ENCODE measurements around the gene ATIC. TPM values are rescaled to one million over a fixed set of nuclear protein-coding genes. Genes with fewer than 3 reads are reported as not detected.

ATIC gene
- total RNA-seq, 2 donors from 2014 or later: 60.1 to 61.7 TPM

DNA sequence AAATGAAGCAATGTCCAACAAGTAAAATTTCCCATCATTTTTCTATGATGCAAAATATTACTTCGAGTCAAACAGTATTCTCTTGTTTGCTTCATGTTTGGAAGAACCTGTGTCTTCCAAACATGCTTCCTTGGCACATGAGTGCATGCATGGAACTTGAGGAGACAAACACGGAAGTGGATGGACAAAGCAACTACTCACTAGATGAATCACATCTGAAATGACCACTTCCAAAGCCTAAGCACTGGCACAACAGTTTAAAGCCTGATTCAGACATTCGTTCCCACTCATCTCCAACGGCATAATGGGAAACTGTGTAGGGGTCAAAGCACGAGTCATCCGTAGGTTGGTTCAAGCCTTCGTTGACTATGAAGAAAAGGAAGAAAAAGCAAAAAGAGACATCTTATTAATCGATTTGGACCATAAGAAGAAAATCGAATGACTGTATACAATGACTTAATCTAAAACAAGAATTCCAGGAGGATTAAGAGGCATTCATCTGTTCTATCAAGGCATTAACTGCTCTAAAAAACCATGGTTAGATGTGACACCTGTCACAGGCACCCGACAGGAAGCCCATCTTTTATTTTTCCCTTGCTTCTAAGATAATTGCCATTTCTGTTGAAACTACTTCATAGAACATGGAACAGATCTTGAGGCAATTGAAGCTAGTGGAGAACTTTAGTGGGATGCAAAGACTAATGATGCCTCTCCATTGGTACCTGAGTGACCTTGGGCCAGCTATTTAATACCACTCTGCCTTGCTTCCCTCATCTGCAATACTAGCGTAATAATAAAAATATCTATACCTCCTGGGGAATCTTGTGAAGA lies 56.0 kb downstream of the ATIC start:
- Mint-ChIP-seq H3K27me3 (no peaks in the 10 kb centered on the region), H3K4me1 (no peaks in the 10 kb centered on the region), H3K4me3 (no peak overlapping the region), H3K27ac (no peak overlapping the region), H3K36me3 (ENCODE audit: low read depth) (peaks cover 10% of the 10 kb centered on the region)
- no peak for ATAC-seq
- H3K9me3 ChIP-seq (ENCODE audit: control insufficient read depth, low read length, poor library complexity, severe bottlenecking): no peaks in the 10 kb centered on the region
- no peak for DNase-seq

DNA sequence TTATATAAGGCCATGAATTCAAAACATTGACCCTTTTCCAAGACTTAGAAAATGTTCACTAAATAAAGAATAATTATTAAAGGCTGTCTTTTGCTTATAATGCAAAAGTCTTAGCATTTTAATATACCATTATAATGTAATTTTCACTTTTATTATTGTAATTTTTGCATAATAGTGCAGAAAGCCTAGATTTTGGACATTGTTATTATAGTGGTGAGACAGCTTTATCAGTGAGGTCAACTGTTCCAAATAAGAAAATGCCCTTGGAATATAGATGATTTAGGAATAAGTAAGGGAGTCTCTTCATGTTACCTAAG lies 56.6 kb downstream of the ATIC start:
- H3K4me1 Mint-ChIP-seq: no peaks in the 10 kb centered on the region
- no peak overlapping the region for H3K27ac Mint-ChIP-seq
- DNase-seq (no peak), ATAC-seq (no peak)
- peaks cover 7% of the 10 kb centered on the region for H3K36me3 Mint-ChIP-seq (ENCODE audit: low read depth)
- no peak overlapping the region for H3K4me3 Mint-ChIP-seq
- H3K9me3 ChIP-seq (ENCODE audit: control insufficient read depth, low read length, poor library complexity, severe bottlenecking): no peaks in the 10 kb centered on the region
- no peaks in the 10 kb centered on the region for H3K27me3 Mint-ChIP-seq

DNA sequence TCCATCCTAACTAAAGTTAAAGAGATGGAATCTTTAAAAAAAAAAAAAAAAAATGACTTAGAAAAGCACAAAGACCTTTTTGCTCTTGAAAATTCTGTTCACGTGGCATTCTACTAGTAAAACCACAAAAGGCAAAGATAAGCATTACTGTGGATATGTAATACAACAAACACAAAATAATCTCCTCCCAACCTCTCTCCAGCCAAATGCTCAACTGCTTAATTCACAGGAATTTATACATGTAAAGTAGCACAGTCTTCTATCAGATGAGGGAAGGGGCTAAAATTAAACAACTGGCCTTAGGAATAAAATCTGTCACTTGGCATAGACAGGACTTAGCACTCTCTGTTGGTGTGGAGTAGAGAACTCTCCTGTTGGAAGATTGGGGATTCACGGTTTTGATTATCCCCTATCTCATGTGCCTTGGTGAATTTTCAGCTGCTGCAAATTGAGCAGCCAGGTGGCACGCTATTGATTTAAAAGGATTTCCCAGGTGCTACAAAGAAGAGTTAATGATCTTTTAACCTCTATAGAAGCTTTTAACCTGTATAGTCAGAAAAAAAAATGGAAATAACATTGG lies 57.4 kb downstream of the ATIC start:
- Mint-ChIP-seq H3K4me1 (no peaks in the 10 kb centered on the region), H3K27me3 (no peaks in the 10 kb centered on the region), H3K36me3 (ENCODE audit: low read depth) (peaks cover 2% of the 10 kb centered on the region), H3K27ac (no peak overlapping the region), H3K4me3 (no peak overlapping the region)
- H3K9me3 ChIP-seq (ENCODE audit: control insufficient read depth, low read length, poor library complexity, severe bottlenecking): no peaks in the 10 kb centered on the region
- DNase-seq (no peak), ATAC-seq (no peak)

GRCh38 chr2:215370112-215370965 lies 58.5 kb downstream of the ATIC start:
- H3K4me3 Mint-ChIP-seq: no peak overlapping the region
- ATAC-seq (no peak), DNase-seq (no peak)
- no peaks in the 10 kb centered on the region for H3K4me1 Mint-ChIP-seq
- H3K27ac Mint-ChIP-seq: no peak overlapping the region
- peaks cover 2% of the 10 kb centered on the region for H3K36me3 Mint-ChIP-seq (ENCODE audit: low read depth)
- H3K9me3 ChIP-seq (ENCODE audit: control insufficient read depth, low read length, poor library complexity, severe bottlenecking): no peaks in the 10 kb centered on the region
- H3K27me3 Mint-ChIP-seq: no peaks in the 10 kb centered on the region

DNA sequence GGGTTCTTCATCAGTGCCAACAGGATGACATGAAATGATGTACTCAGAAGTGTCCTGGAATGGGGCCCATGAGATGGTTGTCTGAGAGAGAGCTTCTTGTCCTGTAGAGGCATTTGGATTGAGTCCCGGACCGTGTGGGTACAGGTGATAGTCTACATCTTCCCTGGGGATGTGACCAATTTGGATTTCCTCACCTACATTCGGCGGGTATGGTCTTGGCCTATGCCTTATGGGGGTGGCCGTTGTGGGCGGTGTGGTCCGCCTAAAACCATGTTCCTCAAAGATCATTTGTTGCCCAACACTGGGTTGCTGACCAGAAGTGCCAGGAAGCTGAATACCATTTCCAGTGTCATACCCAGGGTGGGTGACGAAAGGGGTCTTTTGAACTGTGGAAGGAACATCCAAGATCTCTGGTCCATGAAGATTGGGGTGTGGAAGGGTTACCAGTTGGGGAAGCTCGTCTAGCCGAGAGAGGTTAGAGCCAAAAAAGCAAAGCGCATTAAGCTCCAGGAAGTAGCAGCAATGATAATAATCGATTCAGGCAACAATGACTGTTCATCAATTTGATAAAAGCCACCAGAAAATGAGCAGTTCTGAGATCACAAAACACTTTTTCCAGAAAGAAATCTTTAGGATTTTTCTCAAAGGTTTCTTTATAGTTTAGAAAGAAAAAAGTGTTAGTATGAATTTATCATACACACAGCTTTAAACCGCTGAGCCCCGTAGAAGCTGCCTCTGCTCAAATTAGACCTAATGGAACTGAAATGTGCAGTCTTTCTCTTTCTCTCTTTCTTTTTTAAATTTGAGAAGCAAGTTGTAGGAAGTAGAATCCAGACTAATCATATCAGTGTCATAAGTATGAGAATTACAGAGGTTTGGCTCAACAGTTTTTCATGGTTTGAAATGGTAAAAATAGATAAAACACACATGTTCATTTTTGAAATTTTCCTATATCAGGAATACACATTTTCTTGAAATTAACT lies 60.3 kb downstream of the ATIC start:
- Mint-ChIP-seq H3K27me3 (no peaks in the 10 kb centered on the region), H3K27ac (no peak overlapping the region), H3K4me1 (no peaks in the 10 kb centered on the region), H3K4me3 (no peak overlapping the region), H3K36me3 (ENCODE audit: low read depth) (no peaks in the 10 kb centered on the region)
- ATAC-seq (no peak), DNase-seq (no peak)
- H3K9me3 ChIP-seq (ENCODE audit: control insufficient read depth, low read length, poor library complexity, severe bottlenecking): no peaks in the 10 kb centered on the region

DNA sequence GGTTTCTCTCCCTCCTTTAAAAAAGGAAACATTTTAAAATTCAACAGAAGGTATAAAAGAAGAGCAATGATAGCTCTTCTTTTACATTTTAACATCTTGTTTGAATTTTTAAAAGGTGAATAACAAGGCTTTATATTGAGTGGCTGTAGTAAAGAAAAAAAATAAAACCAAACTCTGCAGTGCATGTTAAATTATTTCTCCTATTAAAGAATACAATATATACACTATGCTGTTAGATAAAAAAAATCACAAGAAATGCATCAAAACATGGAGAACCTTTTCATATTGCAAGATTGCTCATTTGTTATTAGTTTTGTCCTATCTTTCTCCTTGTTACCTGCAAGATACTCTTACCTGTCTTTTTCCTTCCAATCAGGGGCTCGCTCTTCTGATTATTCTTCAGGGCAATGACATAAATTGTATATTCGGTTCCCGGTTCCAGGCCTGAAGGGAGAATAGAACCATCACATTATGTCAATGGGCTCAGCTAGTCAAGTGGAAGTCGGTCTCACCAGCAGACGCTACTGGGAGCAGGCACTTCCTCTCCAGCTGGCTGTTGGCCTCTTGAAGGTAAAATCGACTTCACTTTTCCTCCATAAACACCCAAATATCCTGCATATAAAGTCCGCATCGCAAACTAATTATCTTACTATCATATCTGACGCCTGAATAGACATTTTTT lies 61.2 kb downstream of the ATIC start:
- no peak overlapping the region for H3K4me3 Mint-ChIP-seq

GRCh38 chr2:215374002-215374401 lies 62.1 kb downstream of the ATIC start:
- H3K4me3 Mint-ChIP-seq: no peak overlapping the region
- H3K4me1 Mint-ChIP-seq: no peaks in the 10 kb centered on the region
- no peaks in the 10 kb centered on the region for H3K36me3 Mint-ChIP-seq (ENCODE audit: low read depth)
- H3K27ac Mint-ChIP-seq: no peak overlapping the region
- no peaks in the 10 kb centered on the region for H3K27me3 Mint-ChIP-seq
- no peaks in the 10 kb centered on the region for H3K9me3 ChIP-seq (ENCODE audit: control insufficient read depth, low read length, poor library complexity, severe bottlenecking)
- ATAC-seq (no peak), DNase-seq (no peak)

More for the DNA sequence above, 61.2 kb downstream of the ATIC start:
- no peaks in the 10 kb centered on the region for H3K9me3 ChIP-seq (ENCODE audit: control insufficient read depth, low read length, poor library complexity, severe bottlenecking)
- Mint-ChIP-seq H3K4me1 (no peaks in the 10 kb centered on the region), H3K27ac (no peak overlapping the region), H3K27me3 (no peaks in the 10 kb centered on the region), H3K36me3 (ENCODE audit: low read depth) (no peaks in the 10 kb centered on the region)
- ATAC-seq (no peak), DNase-seq (no peak)

- H3K4me1 Mint-ChIP-seq: no peaks in the 10 kb centered on the region
- ATAC-seq (no peak), DNase-seq (no peak)
- no peak overlapping the region for H3K4me3 Mint-ChIP-seq
- H3K9me3 ChIP-seq (ENCODE audit: control insufficient read depth, low read length, poor library complexity, severe bottlenecking): no peaks in the 10 kb centered on the region
- no peaks in the 10 kb centered on the region for H3K36me3 Mint-ChIP-seq (ENCODE audit: low read depth)
- no peaks in the 10 kb centered on the region for H3K27me3 Mint-ChIP-seq
- no peak overlapping the region for H3K27ac Mint-ChIP-seq
Measured at GRCh38 chr2:215374642-215375466, 63.0 kb downstream of the ATIC start.

GRCh38 chr2:215375467-215375830 lies 63.6 kb downstream of the ATIC start:
- H3K4me3 Mint-ChIP-seq: no peak overlapping the region
- H3K36me3 Mint-ChIP-seq (ENCODE audit: low read depth): no peaks in the 10 kb centered on the region
- DNase-seq (no peak), ATAC-seq (no peak)
- no peaks in the 10 kb centered on the region for H3K27me3 Mint-ChIP-seq
- H3K4me1 Mint-ChIP-seq: no peaks in the 10 kb centered on the region
- H3K9me3 ChIP-seq (ENCODE audit: control insufficient read depth, low read length, poor library complexity, severe bottlenecking): no peaks in the 10 kb centered on the region
- no peak overlapping the region for H3K27ac Mint-ChIP-seq

GRCh38 chr2:215376103-215376780 lies 64.4 kb downstream of the ATIC start:
- ATAC-seq (no peak), DNase-seq (no peak)
- no peaks in the 10 kb centered on the region for H3K27me3 Mint-ChIP-seq
- no peak overlapping the region for H3K4me3 Mint-ChIP-seq
- no peak overlapping the region for H3K27ac Mint-ChIP-seq
- no peaks in the 10 kb centered on the region for H3K4me1 Mint-ChIP-seq
- no peaks in the 10 kb centered on the region for H3K9me3 ChIP-seq (ENCODE audit: control insufficient read depth, low read length, poor library complexity, severe bottlenecking)
- no peaks in the 10 kb centered on the region for H3K36me3 Mint-ChIP-seq (ENCODE audit: low read depth)

DNA sequence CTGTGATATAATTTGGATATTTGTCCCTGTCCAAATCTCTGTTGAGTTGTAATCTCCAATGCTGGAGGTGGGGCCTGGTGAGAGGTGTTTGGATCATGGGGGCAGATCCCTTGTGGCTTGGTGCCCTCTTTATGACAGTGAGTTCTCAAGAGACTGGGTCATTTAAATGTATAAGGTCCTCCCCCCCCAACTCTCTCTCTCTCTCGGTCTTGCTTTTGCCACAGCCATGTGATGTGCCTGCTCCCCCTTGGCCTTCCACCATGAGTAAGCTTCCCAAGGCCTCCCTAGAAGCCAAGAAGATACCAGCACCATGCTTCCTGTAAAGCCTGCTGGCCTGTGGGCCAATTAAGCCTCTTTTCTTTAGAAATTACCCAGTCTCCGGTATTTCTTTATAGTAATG lies 65.4 kb downstream of the ATIC start:
- ATAC-seq: no peak
- H3K4me3 Mint-ChIP-seq: no peak overlapping the region
- H3K27me3 Mint-ChIP-seq: no peaks in the 10 kb centered on the region
- H3K27ac Mint-ChIP-seq: no peak overlapping the region
- H3K9me3 ChIP-seq (ENCODE audit: control insufficient read depth, low read length, poor library complexity, severe bottlenecking): no peaks in the 10 kb centered on the region
- no peak for DNase-seq
- no peaks in the 10 kb centered on the region for H3K36me3 Mint-ChIP-seq (ENCODE audit: low read depth)
- H3K4me1 Mint-ChIP-seq: no peaks in the 10 kb centered on the region

Measured in T-helper 17 cell (primary cell).